Stimulated activated memory B cell treated with anti-CD40 and anti-IgM and Interleukin-4, amounts not matched to agents 10 μg/mL and 1 μg/mL and 100 μg/mL, for 72 hours (primary cell): ENCODE measurements around the gene DPPA2.

ENCODE experiments used
- ATAC-seq: fragments of 150-1000 bp; cut with Tn5 transposase; 2 replicates; pipeline ENCODE4 v1.10.0; 2021
- H3K27ac Mint-ChIP-seq: one replicate; pipeline ENCODE4 v1.8.0; 2022; ENCODE audit warnings: mild to moderate bottlenecking, mixed read lengths
- H3K27me3 Mint-ChIP-seq: one replicate; pipeline ENCODE4 v1.8.0; 2022; ENCODE audit warnings: mixed read lengths
- H3K36me3 Mint-ChIP-seq: one replicate; pipeline ENCODE4 v1.8.0; 2022; ENCODE audit warnings: mixed read lengths
- H3K4me1 Mint-ChIP-seq: one replicate; pipeline ENCODE4 v1.8.0; 2022; ENCODE audit warnings: mixed read lengths
- H3K4me3 Mint-ChIP-seq: one replicate; pipeline ENCODE4 v1.8.0; 2022; ENCODE audit warnings: mild to moderate bottlenecking, moderate library complexity, mixed read lengths
- H3K9me3 Mint-ChIP-seq: one replicate; pipeline ENCODE4 v1.8.0; 2022; ENCODE audit warnings: mixed read lengths

The DPPA2 gene

DNA sequence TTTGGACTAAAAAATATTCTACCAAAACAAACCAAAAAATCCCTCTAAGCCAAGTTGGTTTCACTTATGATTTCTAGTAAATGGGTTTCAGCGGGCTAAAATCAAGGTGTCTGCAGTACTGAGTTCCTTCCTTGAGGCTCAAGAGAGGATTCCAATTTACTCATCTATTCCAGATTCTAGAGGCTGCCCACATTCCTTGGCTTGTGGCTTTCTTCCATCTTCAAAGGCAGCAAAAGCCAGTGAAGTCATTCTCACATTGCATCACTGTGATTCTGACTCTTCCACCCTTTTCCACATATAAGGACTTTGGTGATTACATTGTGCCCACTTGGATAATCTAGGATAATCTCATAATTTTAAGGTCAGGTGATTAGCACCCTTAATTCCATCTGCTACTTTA, 48.1 kb downstream of the DPPA2 start:
- Mint-ChIP-seq H3K36me3 (no peaks in the 10 kb centered on the region), H3K27me3 (no peaks in the 10 kb centered on the region), H3K4me3 (no peak overlapping the region), H3K27ac (no peak overlapping the region), H3K9me3 (no peaks in the 10 kb centered on the region), H3K4me1 (no peaks in the 10 kb centered on the region)
- ATAC-seq, result no peak

DNA sequence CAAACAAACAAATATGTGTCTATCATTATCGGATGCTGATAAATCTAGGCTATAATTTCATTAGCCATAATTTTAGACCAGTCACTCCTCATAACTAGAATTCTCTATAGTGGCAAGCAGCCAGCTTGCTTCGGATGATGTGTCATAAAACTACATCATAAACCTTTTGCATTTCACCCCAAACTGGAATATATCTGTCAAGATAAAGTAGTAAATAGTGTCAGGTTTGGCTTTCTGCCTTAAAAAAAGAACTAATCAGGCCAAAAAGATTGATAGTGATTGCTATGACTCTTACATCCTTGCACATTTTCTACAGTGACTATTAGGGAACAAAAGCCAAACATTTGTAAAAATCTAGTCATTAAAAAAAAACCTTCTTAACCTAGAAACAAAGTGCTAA, 51.0 kb downstream of the DPPA2 start:
- H3K4me1 Mint-ChIP-seq, result no peaks in the 10 kb centered on the region
- H3K27ac Mint-ChIP-seq, result no peak overlapping the region
- ATAC-seq, result no peak
- no peak overlapping the region for H3K4me3 Mint-ChIP-seq
- no peaks in the 10 kb centered on the region for H3K9me3 Mint-ChIP-seq
- H3K27me3 Mint-ChIP-seq, result no peaks in the 10 kb centered on the region
- no peaks in the 10 kb centered on the region for H3K36me3 Mint-ChIP-seq

DNA sequence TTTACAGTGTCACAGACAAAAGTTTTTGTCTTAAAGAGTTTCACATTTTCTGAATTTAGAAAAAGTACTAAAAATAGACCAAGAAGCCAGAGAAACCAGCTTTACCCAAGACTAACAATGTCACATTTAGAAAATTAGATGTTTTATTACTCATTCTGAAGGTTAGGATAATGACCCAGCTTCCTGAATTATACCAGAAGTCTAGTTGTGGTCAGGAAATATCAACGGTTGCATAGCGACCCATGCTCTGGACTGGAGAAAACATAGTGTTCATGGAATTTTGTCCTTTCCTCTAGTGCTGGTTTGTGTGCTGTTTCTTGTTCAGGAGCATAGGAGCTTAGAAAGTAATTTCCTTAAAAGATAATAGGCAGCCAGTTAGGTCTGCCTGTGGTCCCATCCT, 59.0 kb downstream of the DPPA2 start:
- H3K27me3 Mint-ChIP-seq, result no peaks in the 10 kb centered on the region
- H3K27ac Mint-ChIP-seq, result no peak overlapping the region
- ATAC-seq, result no peak
- no peaks in the 10 kb centered on the region for H3K36me3 Mint-ChIP-seq
- H3K9me3 Mint-ChIP-seq, result peaks cover 4% of the 10 kb centered on the region
- H3K4me3 Mint-ChIP-seq, result no peak overlapping the region
- no peaks in the 10 kb centered on the region for H3K4me1 Mint-ChIP-seq

DNA sequence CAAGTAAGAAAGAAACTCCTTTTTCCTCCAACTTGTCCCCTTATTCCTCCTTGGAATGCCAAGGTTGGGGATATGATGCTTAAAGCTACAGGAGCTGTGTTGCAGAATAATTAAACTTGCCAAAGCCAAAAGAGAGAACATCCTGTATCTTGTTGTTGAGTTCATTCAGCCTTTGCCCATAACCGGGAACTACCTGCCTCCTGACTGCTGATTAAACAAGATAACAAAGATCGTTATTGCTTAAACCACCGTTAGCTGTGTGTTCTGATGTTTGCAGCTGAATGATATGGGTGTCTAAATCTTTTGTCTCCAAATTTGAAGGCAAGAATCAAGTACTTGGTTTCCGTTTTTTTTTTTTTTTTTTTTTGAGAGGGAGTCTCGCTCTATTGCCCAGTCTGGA, 61.5 kb downstream of the DPPA2 start:
- Mint-ChIP-seq H3K27ac (no peak overlapping the region), H3K4me3 (no peak overlapping the region), H3K36me3 (no peaks in the 10 kb centered on the region), H3K27me3 (no peaks in the 10 kb centered on the region), H3K4me1 (no peaks in the 10 kb centered on the region), H3K9me3 (peaks cover 7% of the 10 kb centered on the region)
- ATAC-seq, result no peak

DNA sequence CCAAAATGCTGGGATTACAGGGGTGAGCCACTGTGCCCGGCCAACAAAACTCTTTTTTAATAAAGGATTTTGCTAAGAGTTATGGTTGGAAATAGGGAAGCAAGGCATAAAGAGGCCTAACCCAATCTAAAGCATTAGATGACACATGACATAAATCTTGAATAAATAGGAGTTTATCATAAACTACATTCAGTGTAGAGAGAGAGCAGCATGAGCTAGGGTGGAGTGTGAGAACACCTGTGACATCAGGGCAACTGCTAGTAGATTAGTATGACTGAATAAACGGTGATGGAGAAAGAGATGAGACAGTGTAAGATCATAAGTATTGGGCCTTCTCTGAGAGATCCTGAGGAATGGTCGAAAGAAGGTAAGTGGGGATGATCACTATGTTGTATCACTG, 63.7 kb downstream of the DPPA2 start:
- Mint-ChIP-seq H3K9me3 (peaks cover 7% of the 10 kb centered on the region), H3K36me3 (no peaks in the 10 kb centered on the region), H3K27ac (no peak overlapping the region), H3K4me3 (no peak overlapping the region), H3K27me3 (no peaks in the 10 kb centered on the region), H3K4me1 (no peaks in the 10 kb centered on the region)
- ATAC-seq, result no peak
